Fibroblast of lung (primary cell): ENCODE measurements around the gene MRPL52. TPM values are rescaled to one million over a fixed set of nuclear protein-coding genes. Genes with fewer than 3 reads are reported as not detected.

Source experiments
- DNase-seq, 2 donors: peaks; one replicate each; pipeline versions ENCODE4 v3.0.0 to v3.0.0-alpha.2; 2010; ENCODE audit warnings: low read depth in 2 of 2
- H2AFZ ChIP-seq: 2 replicates; pipeline ENCODE4 v1.5.1; 2012; ENCODE audit warnings: low read length, control low read depth, inconsistent platforms
- H3K27ac ChIP-seq: 2 replicates; pipeline ENCODE4 v1.5.1; 2011; ENCODE audit warnings: low read length, control low read depth; ENCODE audit not compliant: insufficient read depth
- H3K27me3 ChIP-seq: 2 replicates; pipeline ENCODE4 v1.5.1; 2011; ENCODE audit warnings: mild to moderate bottlenecking, low read length; ENCODE audit not compliant: control insufficient read depth, insufficient read depth
- H3K36me3 ChIP-seq: 2 replicates; pipeline ENCODE4 v1.5.1; 2011; ENCODE audit warnings: low read length; ENCODE audit not compliant: control insufficient read depth, insufficient read depth
- H3K4me1 ChIP-seq: 2 replicates; pipeline ENCODE4 v1.5.1; 2011; ENCODE audit warnings: low read length; ENCODE audit not compliant: control insufficient read depth, insufficient read depth; ENCODE audit errors: extremely low read depth
- H3K4me2 ChIP-seq: 2 replicates; pipeline ENCODE4 v1.5.1; 2011; ENCODE audit warnings: low read length, control low read depth; ENCODE audit not compliant: insufficient read depth; ENCODE audit errors: extremely low read depth
- H3K4me3 ChIP-seq, 4 experiments: fragments of 200-600 bp in 1 of 4; sonication (generic) in 1 of 4; replicated peaks in 1 of 4; 2 replicates each; pipeline ENCODE4 v1.5.1; 2011 to 2016; ENCODE audit warnings: low read length in 4 of 4, low read depth in 3 of 4, mild to moderate bottlenecking in 3 of 4, control low read depth in 2 of 4, inconsistent platforms in 1 of 4, mixed read lengths in 1 of 4; ENCODE audit not compliant: insufficient read depth in 1 of 4; ENCODE audit errors: control extremely low read depth in 1 of 4
- H3K79me2 ChIP-seq: 2 replicates; pipeline ENCODE4 v1.5.1; 2012; ENCODE audit warnings: mild to moderate bottlenecking, low read length, inconsistent platforms; ENCODE audit not compliant: control insufficient read depth, insufficient read depth
- H3K9ac ChIP-seq: 2 replicates; pipeline ENCODE4 v1.5.1; 2011; ENCODE audit warnings: mild to moderate bottlenecking, low read length, control low read depth; ENCODE audit not compliant: insufficient read depth
- H3K9me3 ChIP-seq: 2 replicates; pipeline ENCODE4 v1.5.1; 2012; ENCODE audit warnings: low read depth, low read length; ENCODE audit not compliant: control insufficient read depth, insufficient read depth
- H4K20me1 ChIP-seq: 2 replicates; pipeline ENCODE4 v1.5.1; 2011; ENCODE audit warnings: low read length; ENCODE audit not compliant: control insufficient read depth, insufficient read depth; ENCODE audit errors: extremely low read depth
- EZH2 ChIP-seq: IDR thresholded peaks from 2 replicates; pipeline ENCODE4 v1.5.1; 2012; ENCODE audit warnings: low read length, control low read depth, mild to moderate bottlenecking; ENCODE audit errors: missing control alignments
- polyA plus RNA-seq, 2 donors: library from polyadenylated mRNA; depleted of rRNA in 1 of 2; stranded (reverse) in 1 of 2; unstranded in 1 of 2; fragments of >200 nt; gene quantifications; 2 replicates each; pipeline ENCODE4 v1.2.1, GENCODE V29; 2011 to 2012; ENCODE audit warnings: missing spikeins in 1 of 2
- total RNA-seq: library from RNA; depleted of rRNA; stranded (reverse); fragments of >200 nt; gene quantifications from 2 replicates; pipeline ENCODE4 v1.2.1, GENCODE V29; 2014
- TF ChIP-seq, protein P1 (sequence below), 2 donors: IDR thresholded peaks in 1 of 2; conservative IDR thresholded peaks in 1 of 2; 1 replicate in 1 of 2; 2 replicates in 1 of 2; pipeline ENCODE4 v1.5.1; 2011 to 2012; ENCODE audit warnings: low read length in 2 of 2, control low read depth in 1 of 2, inconsistent platforms in 1 of 2, low read depth in 1 of 2, mild to moderate bottlenecking in 1 of 2

The MRPL52 gene
- total and polyA plus RNA-seq, 2 donors (not counting 1 experiment from before 2014, with no cell fraction given), result 44.1 to 50.5 TPM

DNA sequence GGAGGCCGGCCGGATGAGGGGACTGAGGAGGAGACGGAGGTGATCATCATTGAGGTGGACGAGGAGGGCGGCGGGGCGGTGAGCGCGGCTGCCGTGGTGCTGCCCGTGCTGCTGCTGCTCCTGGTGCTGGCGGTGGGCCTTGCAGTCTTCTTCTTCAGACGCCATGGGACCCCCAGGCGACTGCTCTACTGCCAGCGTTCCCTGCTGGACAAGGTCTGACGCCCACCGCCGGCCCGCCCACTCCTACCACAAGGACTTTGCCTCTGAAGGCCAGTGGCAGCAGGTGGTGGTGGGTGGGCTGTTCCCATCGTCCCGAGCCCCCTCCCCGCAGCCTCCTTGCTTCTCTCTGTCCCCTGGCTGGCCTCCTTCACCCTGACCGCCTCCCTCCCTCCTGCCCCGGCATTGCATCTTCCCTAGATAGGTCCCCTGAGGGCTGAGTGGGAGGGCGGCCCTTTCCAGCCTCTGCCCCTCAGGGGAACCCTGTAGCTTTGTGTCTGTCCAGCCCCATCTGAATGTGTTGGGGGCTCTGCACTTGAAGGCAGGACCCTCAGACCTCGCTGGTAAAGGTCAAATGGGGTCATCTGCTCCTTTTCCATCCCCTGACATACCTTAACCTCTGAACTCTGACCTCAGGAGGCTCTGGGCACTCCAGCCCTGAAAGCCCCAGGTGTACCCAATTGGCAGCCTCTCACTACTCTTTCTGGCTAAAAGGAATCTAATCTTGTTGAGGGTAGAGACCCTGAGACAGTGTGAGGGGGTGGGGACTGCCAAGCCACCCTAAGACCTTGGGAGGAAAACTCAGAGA, 16.3 kb downstream of the MRPL52 start:
- DNase-seq, result no peak
- TF ChIP-seq, protein P1, sequence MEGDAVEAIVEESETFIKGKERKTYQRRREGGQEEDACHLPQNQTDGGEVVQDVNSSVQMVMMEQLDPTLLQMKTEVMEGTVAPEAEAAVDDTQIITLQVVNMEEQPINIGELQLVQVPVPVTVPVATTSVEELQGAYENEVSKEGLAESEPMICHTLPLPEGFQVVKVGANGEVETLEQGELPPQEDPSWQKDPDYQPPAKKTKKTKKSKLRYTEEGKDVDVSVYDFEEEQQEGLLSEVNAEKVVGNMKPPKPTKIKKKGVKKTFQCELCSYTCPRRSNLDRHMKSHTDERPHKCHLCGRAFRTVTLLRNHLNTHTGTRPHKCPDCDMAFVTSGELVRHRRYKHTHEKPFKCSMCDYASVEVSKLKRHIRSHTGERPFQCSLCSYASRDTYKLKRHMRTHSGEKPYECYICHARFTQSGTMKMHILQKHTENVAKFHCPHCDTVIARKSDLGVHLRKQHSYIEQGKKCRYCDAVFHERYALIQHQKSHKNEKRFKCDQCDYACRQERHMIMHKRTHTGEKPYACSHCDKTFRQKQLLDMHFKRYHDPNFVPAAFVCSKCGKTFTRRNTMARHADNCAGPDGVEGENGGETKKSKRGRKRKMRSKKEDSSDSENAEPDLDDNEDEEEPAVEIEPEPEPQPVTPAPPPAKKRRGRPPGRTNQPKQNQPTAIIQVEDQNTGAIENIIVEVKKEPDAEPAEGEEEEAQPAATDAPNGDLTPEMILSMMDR (conservative IDR thresholded peaks at IDR 0.05 in 1 of 2, IDR thresholded peaks at IDR 0.05 in 1 of 2; ENCODE audit: low read depth in 1 of 2, low read length in 2 of 2), result no peak
- no peak for TF ChIP-seq EZH2
- peak overlapping the region; percentile 97 for H3K27ac ChIP-seq
- peaks cover 51% of the 10 kb centered on the region for H3K79me2 ChIP-seq
- no peak overlapping the region for H3K4me3 ChIP-seq
- H3K9ac ChIP-seq, result peak overlapping the region; percentile 61
- no peak overlapping the region for H3K4me2 ChIP-seq
- no peaks in the 10 kb centered on the region for H3K9me3 ChIP-seq
- peaks cover 54% of the 10 kb centered on the region for H3K4me1 ChIP-seq
- no peaks in the 10 kb centered on the region for H4K20me1 ChIP-seq
- no peaks in the 10 kb centered on the region for H3K27me3 ChIP-seq
- H2AFZ ChIP-seq, result no peak overlapping the region
- H3K36me3 ChIP-seq, result peaks cover 54% of the 10 kb centered on the region

DNA sequence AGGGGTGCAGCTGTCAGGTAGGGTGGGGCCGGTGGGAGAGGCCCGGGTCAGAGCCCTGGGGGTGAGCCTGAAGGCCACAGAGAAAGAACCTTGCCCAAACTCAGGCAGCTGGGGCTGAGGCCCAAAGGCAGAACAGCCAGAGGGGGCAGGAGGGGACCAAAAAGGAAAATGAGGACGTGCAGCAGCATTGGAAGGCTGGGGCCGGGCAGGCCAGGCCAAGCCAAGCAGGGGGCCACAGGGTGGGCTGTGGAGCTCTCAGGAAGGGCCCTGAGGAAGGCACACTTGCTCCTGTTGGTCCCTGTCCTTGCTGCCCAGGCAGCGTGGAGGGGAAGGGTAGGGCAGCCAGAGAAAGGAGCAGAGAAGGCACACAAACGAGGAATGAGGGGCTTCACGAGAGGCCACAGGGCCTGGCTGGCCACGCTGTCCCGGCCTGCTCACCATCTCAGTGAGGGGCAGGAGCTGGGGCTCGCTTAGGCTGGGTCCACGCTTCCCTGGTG, 17.2 kb downstream of the MRPL52 start:
- Histone ChIP-seq H3K9ac (peak overlapping the region; percentile 61), H3K79me2 (peaks cover 43% of the 10 kb centered on the region), H3K4me3 (no peak overlapping the region), H3K27me3 (no peaks in the 10 kb centered on the region), H2AFZ (no peak overlapping the region), H4K20me1 (no peaks in the 10 kb centered on the region), H3K36me3 (peaks cover 45% of the 10 kb centered on the region), H3K9me3 (no peaks in the 10 kb centered on the region), H3K4me2 (peak overlapping the region; percentile 32), H3K27ac (peak overlapping the region; percentile 97), H3K4me1 (peaks cover 57% of the 10 kb centered on the region)
- TF ChIP-seq, protein P1 (conservative IDR thresholded peaks at IDR 0.05 in 1 of 2, IDR thresholded peaks at IDR 0.05 in 1 of 2; ENCODE audit: low read depth in 1 of 2, low read length in 2 of 2), result no peak
- TF ChIP-seq EZH2, result no peak
- no peak for DNase-seq

DNA sequence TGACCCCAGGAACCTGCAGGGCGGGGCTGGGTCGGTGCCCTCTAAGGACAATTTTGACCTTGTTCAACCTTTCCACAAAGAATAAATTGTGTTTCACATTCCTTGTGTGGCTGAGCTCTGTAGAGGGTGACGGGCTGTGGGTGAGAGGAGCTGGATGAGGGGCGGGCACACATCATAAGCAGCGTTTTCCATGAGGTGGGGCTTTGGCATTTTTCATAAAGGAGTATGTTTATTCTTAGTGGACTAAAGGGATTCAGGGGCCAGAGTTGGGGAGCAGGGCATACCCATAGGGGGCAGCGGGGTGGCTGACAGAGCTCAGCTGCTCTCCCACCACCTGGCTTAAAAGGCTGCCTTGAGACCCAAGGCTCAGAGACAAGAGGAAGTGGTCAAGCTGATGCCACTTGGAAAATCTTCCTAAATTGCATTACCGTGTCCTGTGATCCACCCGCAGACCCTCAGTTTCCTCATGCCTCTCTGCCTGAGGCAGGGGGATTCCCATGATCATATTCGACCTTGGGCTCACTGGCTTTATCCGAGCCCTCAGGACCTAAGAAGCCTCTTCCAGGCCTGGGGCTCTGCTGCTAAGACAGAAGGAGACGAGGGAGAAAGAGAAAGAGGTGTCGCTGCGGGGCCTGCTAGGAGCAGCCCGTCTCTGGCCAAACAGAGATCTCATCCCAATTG, 18.1 kb downstream of the MRPL52 start:
- DNase-seq, result peak; percentile 79 to 91
- Histone ChIP-seq H3K27ac (peak overlapping the region; percentile 100), H3K9ac (peak overlapping the region; percentile 56), H4K20me1 (no peaks in the 10 kb centered on the region), H2AFZ (no peak overlapping the region), H3K79me2 (peaks cover 34% of the 10 kb centered on the region), H3K4me3 (peak overlapping the region in 1 of 4 experiments; percentile 21), H3K27me3 (no peaks in the 10 kb centered on the region), H3K4me2 (peak overlapping the region; percentile 61), H3K4me1 (peaks cover 60% of the 10 kb centered on the region), H3K9me3 (no peaks in the 10 kb centered on the region), H3K36me3 (peaks cover 37% of the 10 kb centered on the region)
- no peak for TF ChIP-seq EZH2
- TF ChIP-seq, protein P1 (conservative IDR thresholded peaks at IDR 0.05 in 1 of 2, IDR thresholded peaks at IDR 0.05 in 1 of 2; ENCODE audit: low read depth in 1 of 2, low read length in 2 of 2), result peak in 1 of 2 donors; percentile 5
